GM18511 (cell line): ENCODE data around the gene SIMC1.

Experiments used
- ATAC-seq: cut with Tn5 transposase; IDR thresholded peaks from one replicate; pipeline ENCODE4 v1.9.1; 2021; ENCODE audit warnings: mild to moderate bottlenecking, moderate library complexity; ENCODE audit not compliant: unreplicated experiment

The SIMC1 gene

GRCh38 chr5:176387384-176387925, 149.2 kb downstream of the SIMC1 start:
- no peak for ATAC-seq

- ATAC-seq, result no peak
These were observed 149.8 kb downstream of the SIMC1 start for GRCh38 chr5:176388003-176388443.

- peak; percentile 92 for ATAC-seq
These were observed 150.4 kb downstream of the SIMC1 start, which contains the start of the genes HIGD2A and NOP16 for GRCh38 chr5:176388444-176389134. Gene HIGD2A, plus strand, starts transcription at chr5:176388751. Its CDS starts 69 bp downstream, at chr5:176388820. Gene NOP16, minus strand, starts transcription at chr5:176388598. Its CDS starts 59 bp downstream, at chr5:176388539.

- peak; percentile 46 for ATAC-seq
These were observed 151.2 kb downstream of the SIMC1 start for GRCh38 chr5:176389135-176390123.

GRCh38 chr5:176391479-176391878, 153.3 kb downstream of the SIMC1 start:
- ATAC-seq, result no peak

GRCh38 chr5:176391999-176392398, 153.8 kb downstream of the SIMC1 start:
- no peak for ATAC-seq

GRCh38 chr5:176392526-176392925, 154.3 kb downstream of the SIMC1 start:
- ATAC-seq, result no peak

GRCh38 chr5:176394096-176394495, 155.9 kb downstream of the SIMC1 start:
- ATAC-seq, result no peak

GRCh38 chr5:176394881-176395675, 156.9 kb downstream of the SIMC1 start:
- no peak for ATAC-seq
